Measurements from ENCODE around the gene PPP1R3A.
"Not testable (repeated sequence)": the region's sequence is repeated elsewhere in the genome, so short reads cannot be mapped to it uniquely, and the experiment has no call there.

PPP1R3A gene, protein sequence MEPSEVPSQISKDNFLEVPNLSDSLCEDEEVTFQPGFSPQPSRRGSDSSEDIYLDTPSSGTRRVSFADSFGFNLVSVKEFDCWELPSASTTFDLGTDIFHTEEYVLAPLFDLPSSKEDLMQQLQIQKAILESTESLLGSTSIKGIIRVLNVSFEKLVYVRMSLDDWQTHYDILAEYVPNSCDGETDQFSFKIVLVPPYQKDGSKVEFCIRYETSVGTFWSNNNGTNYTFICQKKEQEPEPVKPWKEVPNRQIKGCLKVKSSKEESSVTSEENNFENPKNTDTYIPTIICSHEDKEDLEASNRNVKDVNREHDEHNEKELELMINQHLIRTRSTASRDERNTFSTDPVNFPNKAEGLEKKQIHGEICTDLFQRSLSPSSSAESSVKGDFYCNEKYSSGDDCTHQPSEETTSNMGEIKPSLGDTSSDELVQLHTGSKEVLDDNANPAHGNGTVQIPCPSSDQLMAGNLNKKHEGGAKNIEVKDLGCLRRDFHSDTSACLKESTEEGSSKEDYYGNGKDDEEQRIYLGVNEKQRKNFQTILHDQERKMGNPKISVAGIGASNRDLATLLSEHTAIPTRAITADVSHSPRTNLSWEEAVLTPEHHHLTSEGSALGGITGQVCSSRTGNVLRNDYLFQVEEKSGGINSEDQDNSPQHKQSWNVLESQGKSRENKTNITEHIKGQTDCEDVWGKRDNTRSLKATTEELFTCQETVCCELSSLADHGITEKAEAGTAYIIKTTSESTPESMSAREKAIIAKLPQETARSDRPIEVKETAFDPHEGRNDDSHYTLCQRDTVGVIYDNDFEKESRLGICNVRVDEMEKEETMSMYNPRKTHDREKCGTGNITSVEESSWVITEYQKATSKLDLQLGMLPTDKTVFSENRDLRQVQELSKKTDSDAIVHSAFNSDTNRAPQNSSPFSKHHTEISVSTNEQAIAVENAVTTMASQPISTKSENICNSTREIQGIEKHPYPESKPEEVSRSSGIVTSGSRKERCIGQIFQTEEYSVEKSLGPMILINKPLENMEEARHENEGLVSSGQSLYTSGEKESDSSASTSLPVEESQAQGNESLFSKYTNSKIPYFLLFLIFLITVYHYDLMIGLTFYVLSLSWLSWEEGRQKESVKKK

DNA sequence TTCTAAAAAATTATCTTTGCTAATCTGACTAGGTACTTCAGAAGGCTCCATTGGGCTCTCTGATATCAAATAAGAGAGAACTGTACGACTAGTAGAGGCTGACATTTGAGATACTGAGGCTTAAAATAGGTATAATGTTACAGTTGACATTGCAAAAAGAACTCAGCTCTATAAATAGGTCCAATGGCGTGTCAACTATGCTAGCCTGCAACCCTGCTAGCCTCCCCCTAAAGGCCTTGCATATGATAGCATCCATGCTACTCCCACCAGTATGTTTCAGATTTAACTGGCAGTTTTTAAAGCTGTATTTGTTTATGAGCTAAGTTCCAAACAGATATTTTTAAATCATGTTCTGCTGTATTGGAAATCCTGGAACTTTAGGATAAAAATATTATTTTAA, at the start of gene PPP1R3A:
TSS of gene PPP1R3A (minus strand) at position 64 of the 400 bp plus-strand sequence. CDS start at position 51, 13 bp downstream.
- no peak for DNase-seq (ENCODE audit: low read depth)

DNA sequence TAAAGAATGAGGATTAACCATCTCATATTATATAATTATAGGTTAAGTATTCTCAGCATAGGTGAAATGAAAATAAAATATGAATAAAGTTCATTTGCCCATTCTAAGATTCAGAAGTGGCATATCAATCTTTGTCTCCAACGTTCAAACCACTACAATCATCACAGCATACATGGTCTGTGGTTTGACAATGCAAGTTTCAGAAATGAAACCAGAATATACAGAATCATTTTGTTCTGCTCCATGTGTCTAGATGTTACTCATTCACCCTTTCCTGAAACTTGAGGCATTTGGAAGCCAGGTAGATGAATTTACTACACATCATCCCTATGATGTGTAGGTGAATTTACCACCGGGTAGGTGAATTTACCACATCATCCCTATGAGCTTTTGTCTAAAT, 44.5 kb upstream of the PPP1R3A start:
- no peak for DNase-seq (ENCODE audit: low read depth)

DNA sequence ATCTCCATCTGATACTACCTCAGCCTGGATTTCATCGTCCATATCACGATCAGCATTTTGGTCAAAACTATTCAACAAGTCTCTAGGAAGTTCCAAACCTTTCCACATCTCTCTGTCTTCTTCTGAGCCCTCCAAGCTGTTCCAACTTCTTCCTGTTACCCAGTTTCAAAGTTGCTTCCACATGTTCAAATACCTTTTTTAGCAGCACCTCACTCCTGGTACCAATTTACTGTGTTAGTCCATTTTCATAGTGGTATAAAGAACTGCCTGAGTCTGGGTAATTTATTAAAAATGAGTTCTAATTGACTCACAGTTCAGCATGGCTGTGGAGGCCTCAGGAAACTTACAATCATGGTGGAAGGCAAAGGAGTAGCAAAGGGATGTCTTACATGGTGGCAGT, 41.1 kb upstream of the PPP1R3A start:
- no peak for DNase-seq (ENCODE audit: low read depth)

DNA sequence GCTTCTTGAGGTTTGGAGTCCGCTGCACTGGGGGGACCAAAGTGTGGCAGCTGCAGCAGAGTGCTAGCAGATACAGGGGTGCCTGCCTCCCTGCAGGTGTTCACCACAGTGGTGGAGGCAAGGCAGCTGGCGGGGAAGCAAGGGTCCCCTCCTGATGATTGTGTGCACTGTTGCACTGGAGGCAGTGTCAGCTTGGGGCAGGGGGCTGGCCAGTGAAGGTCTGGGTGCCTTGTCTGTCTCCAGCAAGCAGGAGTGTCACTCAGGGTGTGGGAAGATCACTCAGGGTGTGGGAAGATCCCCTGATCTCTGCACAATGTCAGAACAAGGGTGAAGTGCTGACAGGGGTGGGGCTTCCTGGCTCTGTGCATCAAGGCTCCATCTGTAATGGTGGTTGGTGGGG, 36.3 kb upstream of the PPP1R3A start:
- DNase-seq (ENCODE audit: low read depth): no peak

DNA sequence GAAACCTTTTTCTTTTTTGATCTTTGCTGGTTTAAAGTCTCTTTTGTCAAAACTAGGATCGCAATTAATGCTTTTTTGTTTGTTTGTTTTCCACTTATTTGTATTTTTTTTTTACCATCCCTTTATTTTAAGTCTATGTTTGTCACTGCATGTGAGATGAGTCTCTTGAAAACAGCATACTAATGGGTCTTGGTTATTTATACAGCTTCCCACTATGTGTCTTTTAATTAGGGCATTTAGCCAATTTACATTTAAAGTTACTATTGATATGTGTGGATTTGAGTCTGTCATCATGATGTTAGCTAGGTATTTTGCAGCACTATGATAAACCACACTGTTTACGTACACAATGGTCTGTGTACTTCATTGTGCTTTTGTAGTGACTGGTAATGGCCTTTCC, 34.7 kb upstream of the PPP1R3A start:
- DNase-seq (ENCODE audit: low read depth): no peak

DNA sequence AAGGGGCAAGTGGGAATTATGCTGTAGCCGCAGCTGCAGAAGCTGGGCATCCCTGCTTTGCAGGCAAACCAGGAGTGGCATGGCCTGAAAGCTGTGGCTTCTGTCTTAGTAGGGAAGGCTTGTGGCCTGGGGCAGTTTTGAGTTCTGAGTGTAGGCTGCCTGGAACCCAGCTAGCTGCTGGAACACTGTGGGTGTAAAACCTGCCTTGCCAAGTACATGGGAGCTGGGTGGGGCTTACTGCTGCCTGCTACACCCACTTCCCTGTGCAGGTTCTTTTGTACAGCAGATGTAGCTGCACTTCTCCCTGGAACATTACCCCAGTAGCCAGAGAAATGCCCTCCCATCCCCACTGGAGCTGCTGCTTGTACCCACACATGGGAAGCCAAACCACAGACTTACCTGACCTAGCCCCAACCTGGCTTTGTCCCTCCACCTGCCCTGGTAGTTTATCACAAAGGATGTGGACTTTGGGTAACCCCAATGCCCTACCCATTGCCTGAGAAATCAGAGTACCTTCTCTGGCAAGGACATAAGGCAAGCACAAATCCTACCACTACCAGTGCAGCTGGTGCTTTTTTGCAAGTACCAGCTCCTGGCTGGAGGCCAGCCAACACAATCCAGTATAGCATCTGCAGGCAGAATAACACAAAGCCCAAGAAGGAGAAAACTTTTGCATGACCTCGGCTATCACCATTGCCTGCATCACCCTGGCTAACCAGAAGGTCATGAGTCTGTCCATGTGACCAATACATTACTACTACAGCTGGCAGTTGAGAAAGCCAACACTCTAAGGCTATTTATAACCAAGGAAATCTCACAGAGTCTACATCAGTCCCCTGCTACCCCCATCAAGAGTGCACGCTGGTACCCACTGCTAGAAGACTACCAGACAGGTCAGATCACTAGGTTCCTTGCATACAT, 26.5 kb upstream of the PPP1R3A start:
- DNase-seq (ENCODE audit: low read depth): no peak

DNA sequence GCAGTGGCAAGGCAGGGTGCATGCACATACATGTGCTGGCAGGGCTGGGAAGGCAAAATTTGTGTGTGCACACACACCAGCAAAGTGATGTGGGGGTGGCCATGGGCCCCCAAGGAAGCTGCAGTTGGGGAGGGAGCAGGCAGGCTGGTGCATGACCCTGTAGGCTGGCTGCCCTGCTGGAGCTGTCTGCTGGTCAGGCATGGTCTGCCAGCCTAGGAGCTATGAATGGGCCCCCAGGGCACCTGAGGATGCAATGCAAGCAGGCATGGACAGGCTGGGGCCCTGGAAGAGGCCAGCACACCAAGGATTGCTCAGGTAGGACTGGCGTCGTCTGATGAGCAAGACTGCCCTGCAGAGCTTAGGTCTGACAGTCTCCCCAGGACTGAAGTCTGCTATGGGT, 18.2 kb upstream of the PPP1R3A start:
- DNase-seq (ENCODE audit: low read depth): no peak

DNA sequence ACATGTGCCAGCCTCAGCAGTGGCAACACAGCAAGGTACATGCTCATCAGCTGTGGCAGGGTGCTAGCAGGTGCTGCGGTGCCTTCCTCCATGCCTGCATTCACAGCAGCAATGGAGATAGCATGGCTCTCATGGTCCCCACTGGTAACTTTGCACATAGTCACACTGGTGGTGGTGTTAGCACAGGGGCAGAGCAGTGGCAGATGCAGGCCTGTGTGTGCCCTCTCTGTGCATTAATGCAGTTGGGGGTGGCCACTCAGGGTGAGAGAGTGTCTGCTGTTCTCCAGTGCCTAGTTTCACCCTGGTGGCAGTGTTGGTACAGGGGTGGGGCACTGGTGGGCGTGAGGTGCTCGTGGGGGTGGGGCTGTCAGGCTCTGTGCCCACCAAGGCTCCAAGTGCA, 17.7 kb upstream of the PPP1R3A start:
- DNase-seq (ENCODE audit: low read depth): no peak

DNA sequence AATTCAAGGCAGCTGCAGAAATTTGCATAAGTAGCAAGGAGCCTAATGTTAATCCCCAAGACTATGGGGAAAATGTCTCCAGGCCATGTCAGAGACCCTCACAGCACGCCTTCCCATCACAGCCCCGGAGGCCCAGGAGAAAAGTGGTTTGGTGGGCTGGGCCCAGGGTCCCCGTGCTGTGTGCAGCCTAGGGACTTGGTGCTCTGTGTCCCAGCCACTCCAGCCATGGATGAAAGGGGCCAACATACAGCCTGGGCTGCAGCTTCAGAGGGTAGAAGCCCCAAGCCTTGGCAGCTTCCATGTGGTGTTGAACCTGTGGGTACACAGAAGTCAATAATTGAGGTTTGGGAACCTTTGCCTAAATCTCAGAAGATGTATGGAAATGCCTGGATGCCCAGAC, 10.6 kb upstream of the PPP1R3A start:
- DNase-seq (ENCODE audit: low read depth): not testable (repeated sequence)

DNA sequence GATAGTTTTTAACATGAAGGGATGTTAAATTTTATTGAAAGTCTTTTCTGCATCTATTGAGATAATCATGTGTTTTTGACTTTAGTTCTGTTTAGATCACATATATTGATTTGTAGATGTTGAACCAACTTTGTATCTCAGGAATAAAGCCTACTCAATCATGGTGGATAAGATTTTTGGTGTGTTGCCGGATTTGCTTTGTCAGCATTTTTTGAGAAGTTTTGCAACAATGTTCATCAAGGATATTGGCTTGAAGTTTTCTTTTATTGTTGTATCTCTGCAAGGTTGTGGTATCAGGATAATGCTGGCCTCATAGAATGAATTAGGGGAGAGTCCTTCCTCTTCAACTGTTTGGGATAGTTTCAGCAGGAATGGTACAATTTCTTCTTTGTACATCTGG, 9.3 kb upstream of the PPP1R3A start:
- no peak for DNase-seq (ENCODE audit: low read depth)

DNA sequence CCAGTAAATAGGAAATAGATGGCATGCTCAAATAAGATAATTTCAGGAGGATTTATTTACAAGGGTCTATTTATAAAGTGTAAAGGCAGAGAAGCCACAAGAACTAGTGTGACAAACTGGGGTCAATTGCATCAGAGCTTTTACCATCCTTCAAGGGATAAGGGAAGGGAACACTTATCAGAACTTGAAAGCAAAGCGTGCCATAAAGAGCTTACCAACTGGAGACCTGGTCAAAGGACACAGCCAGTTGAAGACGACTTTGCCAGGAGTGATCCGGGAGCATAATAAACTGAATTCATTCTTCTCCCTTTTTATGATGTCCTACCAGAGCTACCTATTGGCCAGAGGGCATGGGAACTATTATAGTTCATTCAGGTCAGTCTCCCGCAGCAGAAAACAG, 3.2 kb upstream of the PPP1R3A start:
- no peak for DNase-seq (ENCODE audit: low read depth)

DNA sequence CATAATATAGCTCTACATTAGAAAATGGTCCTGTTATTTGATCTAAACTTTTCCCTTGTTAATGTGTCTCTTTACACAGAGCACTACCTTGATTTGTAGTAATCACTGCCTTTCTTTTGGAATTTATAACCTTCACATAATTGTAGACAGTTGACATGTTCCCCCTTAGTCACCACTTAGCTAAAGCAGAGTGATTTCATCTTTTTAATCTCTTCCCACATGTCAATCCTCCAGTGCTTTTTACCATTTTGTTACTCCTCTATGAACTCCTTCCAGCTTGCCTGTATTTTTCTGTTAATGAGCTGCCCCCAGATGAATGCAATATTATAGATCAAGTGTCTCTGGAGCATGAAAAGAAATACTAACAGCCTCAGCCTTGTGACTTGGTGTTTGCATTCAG, 2.6 kb upstream of the PPP1R3A start:
- DNase-seq (ENCODE audit: low read depth): no peak

DNA sequence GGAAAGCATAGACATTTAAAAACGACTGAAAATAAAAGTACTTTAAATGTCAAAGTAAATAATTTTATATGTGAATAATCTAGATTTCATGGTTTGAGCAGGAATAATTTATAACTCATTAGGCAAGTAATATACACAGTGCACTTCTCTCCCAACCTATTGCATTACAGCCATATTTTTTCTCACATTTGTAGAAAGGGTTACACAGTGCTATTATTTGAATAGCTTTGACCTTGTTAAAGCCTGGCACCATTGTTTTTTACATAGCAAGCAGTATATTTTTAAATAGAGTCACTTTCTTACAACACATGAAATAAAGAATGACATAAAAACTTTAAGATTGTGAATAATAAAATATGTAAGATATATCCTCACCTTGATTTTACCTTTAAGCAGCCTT, 969 bp downstream of the PPP1R3A start:
- DNase-seq (ENCODE audit: low read depth): no peak

DNA sequence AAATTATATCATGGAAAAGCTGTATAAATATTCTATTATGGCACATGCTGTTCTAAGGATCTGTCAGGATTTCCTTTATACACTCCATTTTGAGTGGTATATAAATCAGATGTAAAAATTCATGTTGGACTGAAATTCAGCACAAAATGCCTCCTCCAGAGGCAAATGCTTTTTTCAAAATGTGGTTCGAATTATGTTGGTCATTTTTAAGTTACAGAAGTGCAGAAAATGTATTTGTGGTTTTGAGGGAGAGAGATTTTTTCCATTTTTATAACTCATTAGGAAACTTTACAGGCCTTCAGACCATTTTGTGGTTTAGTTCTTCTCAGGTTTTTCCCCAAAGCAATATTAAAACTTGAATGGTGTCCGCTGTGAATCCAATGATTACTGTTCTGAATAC, 2.9 kb downstream of the PPP1R3A start:
- no peak for DNase-seq (ENCODE audit: low read depth)

DNA sequence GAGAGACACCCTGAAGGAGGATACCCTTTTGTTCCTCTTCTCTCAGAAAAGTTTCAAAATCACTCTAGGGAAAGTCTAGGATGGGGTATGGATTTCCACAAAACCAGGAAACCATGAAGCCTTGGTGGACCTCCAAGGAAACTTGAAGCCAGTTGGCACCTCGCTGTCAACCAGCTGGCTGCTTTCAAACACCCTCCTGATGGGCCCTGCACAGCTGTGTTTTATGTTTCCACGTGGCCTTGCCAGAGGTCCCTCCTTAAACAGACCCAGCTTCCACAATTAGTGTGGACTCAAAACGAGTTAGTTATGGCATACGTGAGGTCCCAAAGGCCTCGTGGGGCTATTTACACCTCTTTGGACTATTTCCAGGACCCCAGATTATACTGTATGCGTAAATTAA, 5.9 kb downstream of the PPP1R3A start:
- no peak for DNase-seq (ENCODE audit: low read depth)

DNA sequence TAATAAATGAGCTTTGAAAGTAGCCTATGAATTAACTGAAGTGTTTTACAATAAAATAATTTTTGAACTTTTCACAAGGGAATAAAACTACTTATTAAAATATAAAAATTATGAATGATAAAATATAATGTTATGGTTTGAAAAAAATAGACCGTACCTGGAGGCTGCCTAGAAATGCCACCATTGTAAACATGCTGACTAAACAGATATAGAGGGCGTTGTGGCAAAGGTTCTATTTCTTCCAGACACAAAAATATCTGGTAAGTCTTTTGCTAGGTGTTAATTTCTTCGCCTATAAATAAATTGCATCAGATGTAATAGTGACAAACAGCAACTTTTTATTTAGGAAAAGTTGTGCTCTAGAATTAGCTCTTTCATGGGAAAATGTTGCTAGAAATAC, 11.2 kb downstream of the PPP1R3A start:
- DNase-seq (ENCODE audit: low read depth): no peak

DNA sequence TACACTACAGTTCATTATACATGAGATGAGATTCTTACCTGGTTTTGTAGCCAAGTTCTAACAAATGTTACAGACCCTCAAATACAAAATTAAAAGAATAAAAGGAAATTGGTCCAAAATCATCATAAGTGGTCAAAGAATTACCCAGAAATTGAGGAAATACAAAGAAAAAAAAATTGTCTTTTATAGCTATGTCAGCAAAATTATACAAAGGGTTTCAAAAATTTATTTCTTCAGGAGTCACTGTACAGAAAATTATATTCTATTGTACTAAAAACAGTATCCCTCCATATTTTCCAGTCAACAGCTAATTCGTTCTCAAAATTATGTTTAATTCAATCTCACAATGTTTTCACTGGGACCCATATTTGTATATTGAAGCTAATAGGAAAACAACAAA, 14.3 kb downstream of the PPP1R3A start:
- no peak for DNase-seq (ENCODE audit: low read depth)

DNA sequence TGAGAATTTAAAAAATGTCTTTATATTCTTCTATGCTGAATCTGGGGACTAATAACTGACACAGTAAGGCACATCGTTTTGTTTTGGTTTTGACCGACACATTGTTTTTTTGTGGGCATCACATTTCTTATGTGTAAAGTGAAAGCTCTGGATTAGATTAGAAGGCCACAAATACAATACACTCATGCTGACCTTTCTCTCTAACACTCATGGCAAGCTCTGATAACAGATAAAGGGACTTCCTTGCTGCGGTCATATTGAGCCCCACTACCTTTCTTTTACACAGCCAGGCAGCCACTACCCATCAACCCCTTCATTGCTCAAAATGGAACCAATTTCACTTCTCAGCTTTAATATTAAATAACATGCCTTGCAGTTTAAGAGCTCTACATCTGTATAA, 26.0 kb downstream of the PPP1R3A start:
- DNase-seq (ENCODE audit: low read depth): no peak

DNA sequence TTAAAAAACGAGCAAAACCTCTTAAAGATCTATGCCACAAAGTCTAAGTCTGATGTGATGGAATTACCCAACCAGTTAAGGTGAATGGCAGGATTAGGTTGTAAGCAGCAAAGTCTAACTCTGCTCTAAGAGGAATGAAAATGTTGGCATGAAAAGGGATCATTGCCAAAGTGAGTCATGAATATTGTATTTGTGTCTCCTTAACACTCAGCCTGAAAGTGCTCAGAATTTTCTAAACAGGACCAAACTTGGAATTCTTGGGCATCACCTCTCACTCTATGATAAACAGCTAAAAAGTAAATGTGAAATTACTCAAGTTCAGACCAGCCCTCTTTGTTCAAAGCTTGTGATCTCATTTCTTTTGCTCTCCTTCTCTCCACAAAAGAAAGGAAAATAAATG, 27.0 kb downstream of the PPP1R3A start:
- DNase-seq (ENCODE audit: low read depth): peak; percentile 3

DNA sequence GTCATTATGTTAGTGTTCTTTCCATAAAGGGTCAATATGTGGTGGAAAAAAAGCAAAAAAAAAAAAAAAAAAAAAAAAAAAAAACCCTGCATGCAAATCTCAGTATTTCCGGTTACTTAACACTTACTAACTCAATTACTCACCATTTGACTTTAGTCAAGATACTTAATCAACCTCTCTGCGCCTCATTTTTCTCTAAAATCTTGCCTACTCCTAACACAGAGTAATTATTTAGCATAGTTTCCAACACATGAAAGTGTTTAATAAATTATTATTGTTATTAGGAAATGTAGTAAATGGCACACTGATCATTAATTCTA, 27.8 kb downstream of the PPP1R3A start:
- DNase-seq (ENCODE audit: low read depth): no peak

DNA sequence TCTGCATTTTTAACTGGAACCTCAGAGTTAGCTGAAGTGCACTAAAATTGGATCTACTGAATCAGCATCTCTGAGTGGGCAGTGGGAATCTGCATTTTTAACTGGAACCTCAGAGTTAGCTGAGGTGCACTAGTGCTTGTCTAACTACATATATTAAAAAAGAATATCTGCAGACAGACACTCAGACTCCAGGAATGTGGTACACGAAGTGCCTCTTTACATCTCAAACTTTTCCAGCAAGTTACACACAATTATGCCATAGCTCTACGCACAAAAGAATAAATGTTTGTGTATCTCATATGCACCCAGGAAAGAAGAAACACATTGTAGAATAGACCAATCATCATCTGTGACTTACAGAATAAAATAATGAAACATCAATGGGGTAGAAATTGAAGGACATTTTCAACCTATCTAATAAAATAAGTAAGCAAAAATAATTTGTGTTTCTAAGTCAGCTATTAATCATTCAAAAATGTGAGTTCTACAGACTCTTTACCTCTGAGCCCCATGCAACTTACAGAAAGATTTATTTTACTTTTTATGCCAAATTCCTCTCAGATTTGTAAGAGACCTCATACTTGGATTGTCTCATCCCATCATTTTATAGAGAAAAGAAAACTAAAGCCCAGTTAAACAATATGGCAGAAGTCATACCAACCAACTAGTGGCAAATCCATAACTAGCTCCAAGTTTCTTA, 28.3 kb downstream of the PPP1R3A start:
- no peak for DNase-seq (ENCODE audit: low read depth)

All from GM04504 (cell line).